CD14-positive monocyte (primary cell): Measurements from ENCODE around the gene CLIC1. TPM values are rescaled to one million over a fixed set of nuclear protein-coding genes. Genes with fewer than 3 reads are reported as not detected.
A peak's percentile ranks its signal among the peaks of the same experiment; 100 is the strongest.

Source experiments
- DNase-seq, 3 donors: peaks; one replicate each; pipeline ENCODE4 v3.0.0-alpha.2; 2011 to 2022
- H2AFZ ChIP-seq: 2 replicates; pipeline ENCODE4 v1.6.0; 2012; ENCODE audit warnings: mild to moderate bottlenecking, low read depth, low read length, inconsistent platforms; ENCODE audit not compliant: insufficient read depth, poor library complexity, severe bottlenecking
- H3K27ac ChIP-seq, 2 donors: 1 replicate in 1 of 2; 2 replicates in 1 of 2; pipeline ENCODE4 v1.5.1; 2012 to 2013; ENCODE audit warnings: low read length in 2 of 2, control low read depth in 1 of 2, inconsistent platforms in 1 of 2, low read depth in 1 of 2, mild to moderate bottlenecking in 1 of 2
- H3K27me3 ChIP-seq, 2 donors: one replicate each; pipeline versions ENCODE4 v1.6.0 to v1.6.1; 2011 to 2013; ENCODE audit warnings: low read length in 2 of 2; ENCODE audit not compliant: control insufficient read depth in 2 of 2, insufficient read depth in 2 of 2
- H3K36me3 ChIP-seq, 2 donors: replicated peaks in 1 of 2; 1 replicate in 1 of 2; 2 replicates in 1 of 2; pipeline versions ENCODE4 v1.5.1 to v1.6.1; 2012 to 2013; ENCODE audit warnings: low read length in 2 of 2, control low read depth in 1 of 2, inconsistent platforms in 1 of 2, mild to moderate bottlenecking in 1 of 2; ENCODE audit not compliant: insufficient read depth in 2 of 2, control insufficient read depth in 1 of 2
- H3K4me1 ChIP-seq, 2 donors: 1 replicate in 1 of 2; 2 replicates in 1 of 2; pipeline versions ENCODE4 v1.5.1 to v1.6.1; 2012 to 2013; ENCODE audit warnings: low read length in 2 of 2, control low read depth in 1 of 2, inconsistent platforms in 1 of 2, mild to moderate bottlenecking in 1 of 2, moderate library complexity in 1 of 2; ENCODE audit not compliant: insufficient read depth in 2 of 2, control insufficient read depth in 1 of 2
- H3K4me2 ChIP-seq: replicated peaks from 2 replicates; pipeline ENCODE3; 2012; ENCODE audit warnings: low read length, moderate library complexity, mild to moderate bottlenecking; ENCODE audit not compliant: poor library complexity, severe bottlenecking; ENCODE audit errors: extremely low read depth
- H3K4me3 ChIP-seq, 3 experiments: fragments of 200-600 bp in 1 of 3; sonication (generic) in 1 of 3; replicated peaks in 1 of 3; 1 replicate in 2 of 3; 2 replicates in 1 of 3; pipeline ENCODE4 v1.5.1; 2011 to 2013; ENCODE audit warnings: low read length in 3 of 3, mild to moderate bottlenecking in 3 of 3, control low read depth in 2 of 3, low read depth in 2 of 3, inconsistent platforms in 1 of 3, moderate library complexity in 1 of 3
- H3K79me2 ChIP-seq: 2 replicates; pipeline ENCODE4 v1.6.0; 2012; ENCODE audit warnings: mild to moderate bottlenecking, control low read depth, inconsistent platforms, low read length, moderate library complexity; ENCODE audit not compliant: insufficient read depth
- H3K9ac ChIP-seq: 2 replicates; pipeline ENCODE4 v1.6.0; 2017; ENCODE audit warnings: low read length, mild to moderate bottlenecking; ENCODE audit not compliant: insufficient read depth, poor library complexity, severe bottlenecking
- H3K9me3 ChIP-seq, 2 donors: replicated peaks in 1 of 2; 1 replicate in 1 of 2; 2 replicates in 1 of 2; pipeline versions ENCODE4 v1.5.1 to v1.6.1; 2012 to 2013; ENCODE audit warnings: low read length in 2 of 2, control low read depth in 1 of 2; ENCODE audit not compliant: control insufficient read depth in 1 of 2, insufficient read depth in 1 of 2
- H4K20me1 ChIP-seq: 2 replicates; pipeline ENCODE4 v1.6.0; 2012; ENCODE audit warnings: mild to moderate bottlenecking, low read length, control low read depth, moderate library complexity; ENCODE audit not compliant: insufficient read depth
- H3K27ac Mint-ChIP-seq, 7 donors: one replicate each; pipeline ENCODE4 v1.8.0; 2020; ENCODE audit warnings: mild to moderate bottlenecking in 7 of 7, mixed read lengths in 7 of 7, moderate library complexity in 6 of 7, inconsistent platforms in 2 of 7
- H3K27me3 Mint-ChIP-seq, 3 donors: one replicate each; pipeline ENCODE4 v1.8.0; 2021 to 2022; ENCODE audit warnings: low read depth in 3 of 3, mild to moderate bottlenecking in 3 of 3, mixed read lengths in 3 of 3, moderate library complexity in 3 of 3, inconsistent platforms in 1 of 3
- H3K36me3 Mint-ChIP-seq, 2 donors: one replicate each; pipeline ENCODE4 v1.8.0; 2020; ENCODE audit warnings: mixed read lengths in 2 of 2, inconsistent platforms in 1 of 2, mild to moderate bottlenecking in 1 of 2
- H3K4me1 Mint-ChIP-seq: one replicate; pipeline ENCODE4 v1.8.0; 2020; ENCODE audit warnings: mild to moderate bottlenecking, mixed read lengths
- H3K4me3 Mint-ChIP-seq, 2 donors: one replicate each; pipeline ENCODE4 v1.8.0; 2020; ENCODE audit warnings: mild to moderate bottlenecking in 2 of 2, mixed read lengths in 2 of 2, moderate library complexity in 1 of 2
- H3K9me3 Mint-ChIP-seq, 7 donors: one replicate each; pipeline ENCODE4 v1.8.0; 2020 to 2022; ENCODE audit warnings: mixed read lengths in 7 of 7, mild to moderate bottlenecking in 6 of 7, moderate library complexity in 6 of 7, inconsistent platforms in 2 of 7
- CTCF ChIP-seq: fragments of 200-600 bp; IDR thresholded peaks from one replicate; pipeline ENCODE4 v1.8.0; 2022; ENCODE audit warnings: antibody characterized with exemption, mild to moderate bottlenecking
- WGBS: methylation state at CpG from one replicate; pipeline ENCODE4 v1.1.5; 2013; ENCODE audit warnings: missing lambda C conversion rate; ENCODE audit not compliant: insufficient coverage; 5-methylcytosine and 5-hydroxymethylcytosine counted together
- intact Hi-C, 2 donors: fragments of 100-400 bp; cut with micrococcal nuclease; formaldehyde crosslinking; loops; one replicate each; pipeline versions ENCODE4 v1.15.0 to v1.15.1; 2023
- polyA plus RNA-seq, 3 donors: library from polyadenylated mRNA; depleted of rRNA in 1 of 3; unstranded in 2 of 3; stranded (reverse) in 1 of 3; fragments of 300-500 nt in 2 of 3; fragments of >200 nt in 1 of 3; fragmentation: Illumina TruSeq in 2 of 3; gene quantifications; 1 replicate in 2 of 3; 2 replicates in 1 of 3; pipeline ENCODE4 v1.2.3, GENCODE V29; 2012 to 2021

The CLIC1 gene
- polyA plus RNA-seq, 3 donors: 676 to 1,304 (median 1,196) TPM

- DNase-seq: no peak
These were observed 43.4 kb downstream of the CLIC1 start for GRCh38 chr6:31692886-31693285.

GRCh38 chr6:31692353-31692752 lies 44.0 kb downstream of the CLIC1 start:
- Histone ChIP-seq H3K27me3 (no peaks in the 10 kb centered on the region), H2AFZ (no peak overlapping the region), H4K20me1 (peaks cover 29% of the 10 kb centered on the region), H3K27ac (no peak overlapping the region), H3K4me2 (no peak overlapping the region), H3K36me3 (peaks cover 85 to 98% of the 10 kb centered on the region in 2 donors), H3K4me3 (no peak overlapping the region), H3K9me3 (no peaks in the 10 kb centered on the region), H3K4me1 (peaks cover 9 to 10% of the 10 kb centered on the region in 2 donors), H3K9ac (no peak overlapping the region), H3K79me2 (peaks cover 8% of the 10 kb centered on the region)
- whole genome bisulfite sequencing: 90% methylated on average over 2 of the region's 4 CpGs
- intact Hi-C loops: no loop called here
- H3K27ac Mint-ChIP-seq: peak overlapping the region in 1 of 7 donors; percentile 63
- peaks cover 0 to 3% (median 1%) of the 10 kb centered on the region in 3 donors for H3K27me3 Mint-ChIP-seq
- TF ChIP-seq CTCF: no peak
- no peak overlapping the region for H3K4me3 Mint-ChIP-seq
- DNase-seq: no peak
- H3K9me3 Mint-ChIP-seq: no peaks in the 10 kb centered on the region
- H3K4me1 Mint-ChIP-seq: peaks cover 15% of the 10 kb centered on the region
- H3K36me3 Mint-ChIP-seq: peaks cover 82 to 94% of the 10 kb centered on the region in 2 donors

More at GRCh38 chr6:31692886-31693285, 43.4 kb downstream of the CLIC1 start:
- H3K4me2 ChIP-seq: no peak overlapping the region
- H3K9me3 Mint-ChIP-seq: no peaks in the 10 kb centered on the region
- peaks cover 13% of the 10 kb centered on the region for H3K79me2 ChIP-seq
- peaks cover 20% of the 10 kb centered on the region for H3K4me1 Mint-ChIP-seq
- no peak overlapping the region for H3K4me3 Mint-ChIP-seq
- 91% methylated on average over 8 of the region's 9 CpGs for WGBS
- no peak overlapping the region for H3K9ac ChIP-seq
- peaks cover 9 to 10% of the 10 kb centered on the region in 2 donors for H3K4me1 ChIP-seq
- TF ChIP-seq CTCF: no peak
- H4K20me1 ChIP-seq: peaks cover 34% of the 10 kb centered on the region
- no peak overlapping the region for H3K27ac ChIP-seq
- peaks cover 82 to 94% of the 10 kb centered on the region in 2 donors for H3K36me3 Mint-ChIP-seq
- H2AFZ ChIP-seq: no peak overlapping the region
- peaks cover 0 to under 1% (median 0%) of the 10 kb centered on the region in 3 donors for H3K27me3 Mint-ChIP-seq
- H3K27ac Mint-ChIP-seq: peak overlapping the region in 1 of 7 donors; percentile 42
- H3K27me3 ChIP-seq: no peaks in the 10 kb centered on the region
- H3K4me3 ChIP-seq: no peak overlapping the region
- intact Hi-C loops: no loop called here
- no peaks in the 10 kb centered on the region for H3K9me3 ChIP-seq
- H3K36me3 ChIP-seq: peaks cover 82 to 98% of the 10 kb centered on the region in 2 donors
